Activated B cell treated with CpG ODN at 0.5 μM for 24 hours (primary cell): ENCODE measurements around the gene KRT75. TPM values are rescaled to one million over a fixed set of nuclear protein-coding genes. Genes with fewer than 3 reads are reported as not detected.

Experiments used
- ATAC-seq: fragments of 200-7000 bp; cut with Tn5 transposase; one replicate; pipeline ENCODE4 v1.10.0; 2021; ENCODE audit warnings: low read depth, mild to moderate bottlenecking, moderate library complexity
- CTCF ChIA-PET: fragments of 350-600 bp; sonication (Branson Sonifier 250); formaldehyde crosslinking; loops from one replicate; lab custom pipeline; 2021; ENCODE audit warnings: antibody characterized with exemption; lab: Charles Lee
- POLR2A ChIA-PET: fragments of 350-600 bp; sonication (Branson Sonifier 250); formaldehyde crosslinking; loops from one replicate; lab custom pipeline; 2021; ENCODE audit warnings: antibody characterized with exemption; lab: Charles Lee
- DNase-seq: peaks from one replicate; pipeline ENCODE4 v3.0.0; 2022
- H3K27ac Mint-ChIP-seq: one replicate; pipeline ENCODE4 v1.8.0; 2020; ENCODE audit warnings: mixed read lengths
- H3K27me3 Mint-ChIP-seq: one replicate; pipeline ENCODE4 v1.8.0; 2021; ENCODE audit warnings: mixed read lengths
- H3K36me3 Mint-ChIP-seq: one replicate; pipeline ENCODE4 v1.8.0; 2021; ENCODE audit warnings: low read depth, mixed read lengths
- H3K4me1 Mint-ChIP-seq: one replicate; pipeline ENCODE4 v1.8.0; 2021; ENCODE audit warnings: mixed read lengths
- H3K4me3 Mint-ChIP-seq: one replicate; pipeline ENCODE4 v1.8.0; 2020; ENCODE audit warnings: mild to moderate bottlenecking, mixed read lengths
- H3K9me3 Mint-ChIP-seq: one replicate; pipeline ENCODE4 v1.8.0; 2020; ENCODE audit warnings: mixed read lengths
- intact Hi-C: fragments of 100-400 bp; cut with micrococcal nuclease; formaldehyde crosslinking; loops from one replicate; pipeline ENCODE4 v1.15.1; 2024
- total RNA-seq: library from RNA; stranded (reverse); gene quantifications from 2 replicates; pipeline ENCODE4 v1.2.3, GENCODE V29; 2022
- TF ChIP-seq, protein P1 (sequence below): fragments of 200-600 bp; IDR thresholded peaks from one replicate; pipeline ENCODE4 v1.8.0; 2022; ENCODE audit warnings: antibody characterized with exemption, mild to moderate bottlenecking

Gene KRT75
- total RNA-seq, 1 donor from 2014 or later = not detected

DNA sequence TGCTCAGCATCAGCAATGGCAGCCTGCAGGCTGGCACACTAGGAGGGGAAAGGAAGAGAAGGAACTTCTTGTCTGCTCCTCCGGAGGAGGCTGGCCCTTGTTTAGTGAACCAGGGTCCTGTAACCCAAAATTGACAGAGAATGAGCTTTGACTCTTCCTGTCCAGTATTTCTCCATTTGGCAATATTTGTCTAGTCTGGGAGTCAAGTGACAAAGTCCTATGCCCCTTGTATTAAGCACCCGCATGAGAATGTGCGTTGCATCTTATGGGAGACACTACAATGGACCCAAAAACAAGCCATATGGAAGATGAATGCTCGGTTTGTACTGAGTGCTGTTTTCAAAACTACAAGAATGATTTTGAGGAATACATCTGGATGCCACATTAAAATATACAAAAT is 35.7 kb upstream of the KRT75 start:
- CTCF ChIA-PET = no interaction called here
- peaks cover 9% of the 10 kb centered on the region for H3K27me3 Mint-ChIP-seq
- no peak overlapping the region for H3K4me3 Mint-ChIP-seq
- DNase-seq (no peak), ATAC-seq (no peak)
- H3K9me3 Mint-ChIP-seq = no peaks in the 10 kb centered on the region
- TF ChIP-seq, protein P1, sequence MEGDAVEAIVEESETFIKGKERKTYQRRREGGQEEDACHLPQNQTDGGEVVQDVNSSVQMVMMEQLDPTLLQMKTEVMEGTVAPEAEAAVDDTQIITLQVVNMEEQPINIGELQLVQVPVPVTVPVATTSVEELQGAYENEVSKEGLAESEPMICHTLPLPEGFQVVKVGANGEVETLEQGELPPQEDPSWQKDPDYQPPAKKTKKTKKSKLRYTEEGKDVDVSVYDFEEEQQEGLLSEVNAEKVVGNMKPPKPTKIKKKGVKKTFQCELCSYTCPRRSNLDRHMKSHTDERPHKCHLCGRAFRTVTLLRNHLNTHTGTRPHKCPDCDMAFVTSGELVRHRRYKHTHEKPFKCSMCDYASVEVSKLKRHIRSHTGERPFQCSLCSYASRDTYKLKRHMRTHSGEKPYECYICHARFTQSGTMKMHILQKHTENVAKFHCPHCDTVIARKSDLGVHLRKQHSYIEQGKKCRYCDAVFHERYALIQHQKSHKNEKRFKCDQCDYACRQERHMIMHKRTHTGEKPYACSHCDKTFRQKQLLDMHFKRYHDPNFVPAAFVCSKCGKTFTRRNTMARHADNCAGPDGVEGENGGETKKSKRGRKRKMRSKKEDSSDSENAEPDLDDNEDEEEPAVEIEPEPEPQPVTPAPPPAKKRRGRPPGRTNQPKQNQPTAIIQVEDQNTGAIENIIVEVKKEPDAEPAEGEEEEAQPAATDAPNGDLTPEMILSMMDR = no peak
- no peaks in the 10 kb centered on the region for H3K36me3 Mint-ChIP-seq
- POLR2A ChIA-PET = no interaction called here
- H3K27ac Mint-ChIP-seq = no peak overlapping the region
- no peaks in the 10 kb centered on the region for H3K4me1 Mint-ChIP-seq
- intact Hi-C loops = no loop called here

DNA sequence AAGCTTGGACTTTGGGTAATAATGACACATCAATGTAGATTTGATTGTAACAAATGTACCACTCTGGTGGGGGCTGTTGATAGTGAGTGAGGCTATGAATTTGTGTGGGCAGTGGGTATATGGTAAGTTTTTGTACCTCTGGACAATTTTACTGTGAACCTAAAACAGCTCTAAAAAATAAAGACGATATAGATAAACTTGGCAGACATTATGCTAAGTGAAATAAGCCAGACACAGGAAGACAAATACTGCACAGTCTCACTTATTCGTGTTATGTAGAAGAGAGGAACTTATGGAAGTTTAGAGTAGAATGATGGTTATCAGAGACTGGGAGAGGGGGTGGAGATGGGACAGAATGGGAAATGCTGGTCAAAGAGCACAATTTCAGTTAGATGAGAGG is 30.7 kb upstream of the KRT75 start:
- ChIA-PET CTCF (no interaction called here), POLR2A (no interaction called here)
- TF ChIP-seq, protein P1 = no peak
- no peak overlapping the region for H3K4me3 Mint-ChIP-seq
- H3K4me1 Mint-ChIP-seq = no peaks in the 10 kb centered on the region
- intact Hi-C loops = no loop called here
- H3K27ac Mint-ChIP-seq = no peak overlapping the region
- no peak for ATAC-seq
- peaks cover 20% of the 10 kb centered on the region for H3K27me3 Mint-ChIP-seq
- H3K36me3 Mint-ChIP-seq = no peaks in the 10 kb centered on the region
- no peak for DNase-seq
- no peaks in the 10 kb centered on the region for H3K9me3 Mint-ChIP-seq

DNA sequence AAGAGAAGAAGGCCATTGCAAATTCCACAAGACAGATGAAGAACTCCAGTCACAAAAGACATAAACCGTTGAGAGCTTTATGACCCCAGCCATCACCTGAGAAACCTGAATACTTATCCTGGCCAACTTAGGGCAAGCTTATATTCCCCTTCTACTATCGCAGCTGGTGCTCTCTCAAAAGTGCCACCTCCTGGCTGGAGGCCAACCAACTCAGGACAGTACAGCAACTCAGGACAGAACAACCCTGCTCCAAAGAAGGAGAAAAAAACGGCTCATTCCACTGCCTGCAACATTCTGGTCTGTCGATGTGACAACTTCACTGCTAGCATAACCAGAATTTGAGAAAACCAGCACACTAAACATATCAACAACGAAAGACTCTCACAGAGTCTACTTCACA is 27.5 kb upstream of the KRT75 start:
- ChIA-PET POLR2A (no interaction called here), CTCF (no interaction called here)
- H3K27ac Mint-ChIP-seq = no peak overlapping the region
- ATAC-seq (no peak), DNase-seq (no peak)
- TF ChIP-seq, protein P1 = no peak
- H3K4me1 Mint-ChIP-seq = no peaks in the 10 kb centered on the region
- H3K4me3 Mint-ChIP-seq = no peak overlapping the region
- H3K9me3 Mint-ChIP-seq = no peaks in the 10 kb centered on the region
- intact Hi-C loops = no loop called here
- H3K36me3 Mint-ChIP-seq = no peaks in the 10 kb centered on the region
- H3K27me3 Mint-ChIP-seq = peaks cover 26% of the 10 kb centered on the region

GRCh38 chr12:52458861-52459260 is 24.7 kb upstream of the KRT75 start:
- ChIA-PET CTCF (no interaction called here), POLR2A (no interaction called here)
- DNase-seq (no peak), ATAC-seq (no peak)
- H3K4me1 Mint-ChIP-seq = no peaks in the 10 kb centered on the region
- peaks cover 24% of the 10 kb centered on the region for H3K27me3 Mint-ChIP-seq
- H3K9me3 Mint-ChIP-seq = no peaks in the 10 kb centered on the region
- H3K27ac Mint-ChIP-seq = no peak overlapping the region
- TF ChIP-seq, protein P1 = no peak
- no peaks in the 10 kb centered on the region for H3K36me3 Mint-ChIP-seq
- intact Hi-C loops = no loop called here
- no peak overlapping the region for H3K4me3 Mint-ChIP-seq

GRCh38 chr12:52455821-52456220 is 21.6 kb upstream of the KRT75 start:
- ATAC-seq (no peak), DNase-seq (no peak)
- peaks cover 14% of the 10 kb centered on the region for H3K27me3 Mint-ChIP-seq
- ChIA-PET POLR2A (no interaction called here), CTCF (no interaction called here)
- H3K4me1 Mint-ChIP-seq = no peaks in the 10 kb centered on the region
- TF ChIP-seq, protein P1 = no peak
- H3K27ac Mint-ChIP-seq = no peak overlapping the region
- H3K9me3 Mint-ChIP-seq = no peaks in the 10 kb centered on the region
- intact Hi-C loops = no loop called here
- H3K36me3 Mint-ChIP-seq = no peaks in the 10 kb centered on the region
- H3K4me3 Mint-ChIP-seq = no peak overlapping the region
